Fibroblast of skin of scalp (primary cell): ENCODE results near the gene TMPRSS11F.

Experiments used
- DNase-seq: peaks from one replicate; pipeline ENCODE4 v3.0.0-alpha.2; 2013

TMPRSS11F gene

DNA sequence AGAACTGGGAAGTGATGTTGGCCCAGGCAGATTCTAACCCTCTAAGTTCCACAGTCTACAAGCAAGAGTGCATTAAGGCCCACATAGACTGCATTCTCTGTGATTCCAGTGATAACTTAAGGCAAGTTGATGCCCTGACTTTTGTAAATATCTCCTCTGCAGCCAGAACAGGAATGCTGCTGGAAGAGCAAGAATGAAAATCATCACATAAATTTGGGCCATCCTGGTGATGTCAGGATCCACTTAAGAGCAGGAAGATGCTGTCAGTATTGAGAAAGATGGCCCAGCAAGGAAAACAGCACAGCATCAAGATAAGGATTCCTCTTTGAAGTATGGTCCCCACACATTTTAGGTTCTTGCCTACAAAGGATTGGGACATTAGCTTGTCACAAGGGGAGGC, 52.4 kb downstream of the TMPRSS11F start:
- DNase-seq: no peak

DNA sequence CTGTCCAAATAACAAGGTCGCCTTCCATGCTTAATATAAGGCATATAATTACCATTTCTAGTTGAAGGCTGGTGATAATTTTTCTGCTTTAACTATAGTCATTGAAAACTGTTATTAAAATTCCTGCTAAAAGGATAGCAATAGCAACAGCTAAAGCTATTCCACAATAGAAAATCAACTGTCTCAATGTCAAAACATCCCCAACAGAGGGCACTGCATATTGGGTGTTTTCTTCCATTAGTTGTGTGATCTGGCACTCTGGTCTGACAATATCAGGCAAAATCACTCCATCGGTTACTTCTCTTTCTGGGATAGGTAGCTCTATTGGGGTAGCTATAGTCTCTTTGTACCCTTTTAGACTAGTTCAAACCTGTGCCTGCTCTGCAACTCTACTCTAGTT, 53.5 kb downstream of the TMPRSS11F start:
- no peak for DNase-seq

DNA sequence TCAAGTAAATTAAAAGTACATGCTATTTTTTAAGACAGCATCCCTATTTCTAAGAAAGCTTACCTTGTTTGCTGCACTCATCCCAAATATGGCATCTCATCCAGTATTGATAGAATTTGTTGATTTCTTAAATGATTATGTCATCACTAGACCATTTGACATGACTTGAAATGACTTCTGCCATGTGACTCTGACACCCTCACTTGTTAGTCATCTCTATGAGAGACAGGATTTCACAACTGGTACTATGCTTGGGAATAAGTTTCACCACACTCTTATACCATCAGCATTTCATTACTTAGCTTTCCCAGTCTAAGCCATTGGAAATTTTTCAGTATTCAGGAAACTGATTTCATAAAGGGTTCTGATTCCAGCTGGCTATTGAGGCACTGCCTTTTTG, 55.3 kb downstream of the TMPRSS11F start:
- no peak for DNase-seq

DNA sequence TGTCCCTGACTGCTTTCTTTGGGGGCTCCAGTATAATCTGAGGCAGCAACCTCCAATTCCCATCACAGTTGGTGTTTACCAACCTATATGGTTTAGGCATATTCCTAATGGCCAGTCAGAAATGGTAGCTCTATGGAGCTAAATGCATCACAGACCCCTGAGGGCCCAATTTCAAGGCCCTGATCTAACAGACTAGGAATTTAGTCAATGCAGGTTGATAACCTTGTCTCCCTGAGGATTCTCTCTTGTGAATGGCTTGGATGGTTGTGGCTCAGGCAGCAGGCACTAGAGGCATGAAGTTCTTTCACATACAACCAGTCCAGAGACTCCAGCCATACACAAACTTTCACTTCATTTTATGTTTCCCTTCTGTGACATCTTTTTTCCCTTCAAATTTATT, 59.4 kb downstream of the TMPRSS11F start:
- DNase-seq: no peak

DNA sequence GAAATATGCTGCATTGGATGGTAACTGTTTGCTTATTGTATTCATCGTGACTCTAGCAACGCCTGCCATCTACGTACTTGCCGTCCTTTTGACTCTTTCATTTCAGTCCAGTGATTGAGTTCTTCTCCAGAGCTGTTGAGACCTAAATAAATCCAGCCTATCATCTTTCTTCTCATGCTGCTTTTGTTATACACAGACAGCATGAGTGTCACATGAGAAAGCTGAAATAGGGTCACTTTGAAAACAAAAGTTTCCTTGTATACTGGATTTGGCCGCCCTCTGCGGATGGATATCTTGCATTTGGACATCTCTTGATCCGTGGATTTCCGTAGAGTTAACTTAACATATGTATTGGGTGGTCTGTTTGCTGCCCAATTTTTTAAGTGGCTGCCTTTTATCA, 67.2 kb downstream of the TMPRSS11F start:
- DNase-seq: no peak

DNA sequence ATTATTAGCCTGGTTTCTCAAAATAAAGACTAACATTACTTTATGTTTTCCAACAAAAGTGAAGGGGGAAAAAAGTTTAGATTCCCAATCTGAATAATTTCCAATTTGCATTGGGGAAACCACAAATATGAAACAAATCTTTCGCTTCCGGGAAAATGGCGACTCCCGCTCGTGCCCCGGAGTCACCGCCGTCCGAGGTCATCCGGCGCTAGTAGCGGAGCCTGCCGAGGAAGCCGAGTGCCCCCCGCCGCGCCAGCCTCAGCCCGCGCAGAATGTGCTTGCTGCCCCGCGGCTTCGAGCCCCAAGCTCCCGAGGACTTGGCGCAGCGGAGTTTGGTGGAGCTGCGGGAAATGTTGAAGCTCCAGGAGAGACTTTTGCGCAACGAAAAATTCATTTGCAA, 91.4 kb downstream of the TMPRSS11F start:
- DNase-seq: no peak

DNA sequence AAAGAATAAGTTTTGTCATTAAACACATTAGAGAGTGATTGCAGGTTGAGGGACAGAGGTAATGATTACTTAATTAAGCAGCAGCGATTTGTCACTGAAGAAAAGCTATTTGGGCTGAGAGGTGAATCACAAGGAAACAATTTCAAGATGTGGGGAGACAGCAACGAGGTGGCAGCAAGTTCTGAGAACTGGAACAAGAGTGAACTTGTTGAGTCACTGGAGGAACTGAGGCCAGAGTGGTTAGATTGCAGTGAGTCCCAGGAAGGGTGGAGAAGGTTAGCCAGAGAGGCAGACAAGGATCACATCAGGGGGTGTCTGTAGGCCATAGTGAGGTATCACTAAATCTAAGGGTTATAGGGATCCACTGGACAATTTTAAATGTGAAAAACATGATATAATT, 108.5 kb downstream of the TMPRSS11F start:
- DNase-seq: no peak

DNA sequence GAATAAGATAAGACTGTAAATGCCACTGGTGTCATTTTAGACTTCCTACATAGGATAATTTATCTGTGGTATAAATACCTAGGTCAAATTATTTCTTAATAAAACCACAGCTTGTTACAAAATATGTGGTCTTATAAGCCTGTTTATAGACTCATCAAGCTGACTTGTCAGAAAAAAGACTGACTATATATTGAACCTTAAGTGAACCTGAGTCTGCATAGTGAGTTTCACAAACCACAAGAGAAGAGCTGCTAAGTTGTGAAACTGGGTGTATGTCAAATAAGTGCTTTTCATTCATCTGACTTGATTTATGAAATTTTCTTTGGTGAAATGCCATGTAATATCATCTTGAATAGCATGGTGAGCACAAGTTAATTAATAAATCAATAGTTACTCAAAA, 118.0 kb downstream of the TMPRSS11F start:
- no peak for DNase-seq
